Common myeloid progenitor, CD34-positive (primary cell): ENCODE data around the gene PMEPA1.
"Not testable (repeated sequence)": the region's sequence is repeated elsewhere in the genome, so short reads cannot be mapped to it uniquely, and the experiment has no call there.

Experiments
- CTCF ChIA-PET: fragments of 350-600 bp; sonication (Branson Sonifier 250); formaldehyde crosslinking; loops from one replicate; lab custom pipeline; 2021; ENCODE audit warnings: antibody characterized with exemption; lab: Charles Lee
- POLR2A ChIA-PET: fragments of 350-600 bp; sonication (Branson Sonifier 250); formaldehyde crosslinking; loops from one replicate; lab custom pipeline; 2021; ENCODE audit warnings: antibody characterized with exemption; lab: Charles Lee
- DNase-seq, 3 donors: peaks; one replicate each; pipeline versions ENCODE4 v3.0.0 to v3.0.0-alpha.2; 2013
- H3K27ac ChIP-seq, 2 experiments: 1 replicate in 1 of 2; 2 replicates in 1 of 2; pipeline ENCODE4 v1.7.0; 2013; ENCODE audit warnings: inconsistent platforms in 2 of 2, low read length in 2 of 2, mild to moderate bottlenecking in 2 of 2, low read depth in 1 of 2, moderate library complexity in 1 of 2; ENCODE audit not compliant: severe bottlenecking in 2 of 2, insufficient read depth in 1 of 2, poor library complexity in 1 of 2
- H3K27me3 ChIP-seq, 5 experiments: replicated peaks in 2 of 5; 1 replicate in 3 of 5; 2 replicates in 2 of 5; pipeline versions ENCODE4 v1.6.1 to v1.7.0; 2013; ENCODE audit warnings: low read length in 4 of 5, mild to moderate bottlenecking in 2 of 5, moderate library complexity in 2 of 5, inconsistent platforms in 1 of 5; ENCODE audit not compliant: insufficient read depth in 5 of 5, control insufficient read depth in 4 of 5
- H3K36me3 ChIP-seq, 4 experiments: 1 replicate in 2 of 4; 2 replicates in 2 of 4; pipeline versions ENCODE4 v1.6.1 to v1.7.0; 2013; ENCODE audit warnings: low read length in 3 of 4, control low read depth in 1 of 4, mild to moderate bottlenecking in 1 of 4; ENCODE audit not compliant: control insufficient read depth in 4 of 4, insufficient read depth in 4 of 4
- H3K4me1 ChIP-seq, 4 experiments: 1 replicate in 3 of 4; 2 replicates in 1 of 4; pipeline versions ENCODE4 v1.6.1 to v1.7.1; 2013; ENCODE audit warnings: low read length in 3 of 4, mild to moderate bottlenecking in 3 of 4, control low read depth in 1 of 4, inconsistent platforms in 1 of 4, moderate library complexity in 1 of 4; ENCODE audit not compliant: control insufficient read depth in 4 of 4, insufficient read depth in 4 of 4; ENCODE audit errors: control extremely low read depth in 1 of 4
- H3K4me3 ChIP-seq, 7 experiments: 1 replicate in 4 of 7; 2 replicates in 3 of 7; pipeline versions ENCODE4 v1.5.1 to v1.7.0; 2013; ENCODE audit warnings: mild to moderate bottlenecking in 7 of 7, low read length in 6 of 7, moderate library complexity in 6 of 7, inconsistent platforms in 2 of 7, low read depth in 2 of 7, control low read depth in 1 of 7; ENCODE audit not compliant: insufficient read depth in 4 of 7, control insufficient read depth in 1 of 7; ENCODE audit errors: extremely low read depth in 1 of 7
- H3K9me3 ChIP-seq, 5 experiments: 1 replicate in 4 of 5; 2 replicates in 1 of 5; pipeline versions ENCODE4 v1.6.1 to v1.7.1; 2013; ENCODE audit warnings: low read length in 4 of 5, mild to moderate bottlenecking in 2 of 5, inconsistent platforms in 1 of 5, low read depth in 1 of 5, moderate library complexity in 1 of 5; ENCODE audit not compliant: control insufficient read depth in 4 of 5, insufficient read depth in 2 of 5; ENCODE audit errors: control extremely low read depth in 1 of 5
- WGBS: methylation state at CpG from one replicate; pipeline ENCODE4 v1.1.5; 2013; ENCODE audit not compliant: insufficient coverage; 5-methylcytosine and 5-hydroxymethylcytosine counted together

Gene PMEPA1

DNA sequence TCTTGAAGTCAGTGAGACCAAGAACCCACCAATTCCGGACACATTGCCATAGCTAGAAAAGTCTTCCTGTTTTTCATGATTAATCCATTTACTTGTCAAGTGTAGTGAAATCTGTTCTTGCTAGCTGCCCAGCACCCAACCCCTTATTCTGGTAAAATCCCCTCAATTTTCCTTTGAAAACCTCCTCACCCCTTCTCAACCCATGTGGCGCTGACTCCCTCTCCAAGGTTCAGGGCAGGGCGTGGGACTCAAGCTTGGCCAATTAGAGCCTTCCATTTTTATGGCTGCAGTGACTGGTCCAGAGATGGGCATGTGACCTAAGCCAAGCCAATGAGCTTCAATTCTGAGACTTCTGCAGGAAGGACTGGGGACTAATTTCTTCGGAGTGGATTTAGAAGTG, 79.8 kb downstream of the PMEPA1 start:
- 8% methylated on average over 3 of the region's 4 CpGs for WGBS
- Histone ChIP-seq H3K4me1 (peaks cover 13 to 45% (median 32%) of the 10 kb centered on the region in 4 experiments), H3K9me3 (peaks cover 5 to 10% (median 5%) of the 10 kb centered on the region in 5 experiments), H3K27ac (peak overlapping the region in 1 of 2 experiments; percentile 18), H3K4me3 (peak overlapping the region in 5 of 7 experiments; percentile 23 to 69 (median 52)), H3K36me3 (no peaks in the 10 kb centered on the region), H3K27me3 (no peaks in the 10 kb centered on the region)
- POLR2A ChIA-PET, result interaction anchor here (0.6 to 1.0 kb wide), 2 partner anchors 11 to 445 kb away, joined by 3 to 4 read pairs; no protein-coding TSS in a partner anchor
- peak; percentile 58 to 80 (median 71) for DNase-seq
- CTCF ChIA-PET, result interaction anchor here (0.8 to 2.2 kb wide), 9 partner anchors 9 to 53 kb away, joined by 3 to 8 read pairs (median 3); no protein-coding TSS in a partner anchor

DNA sequence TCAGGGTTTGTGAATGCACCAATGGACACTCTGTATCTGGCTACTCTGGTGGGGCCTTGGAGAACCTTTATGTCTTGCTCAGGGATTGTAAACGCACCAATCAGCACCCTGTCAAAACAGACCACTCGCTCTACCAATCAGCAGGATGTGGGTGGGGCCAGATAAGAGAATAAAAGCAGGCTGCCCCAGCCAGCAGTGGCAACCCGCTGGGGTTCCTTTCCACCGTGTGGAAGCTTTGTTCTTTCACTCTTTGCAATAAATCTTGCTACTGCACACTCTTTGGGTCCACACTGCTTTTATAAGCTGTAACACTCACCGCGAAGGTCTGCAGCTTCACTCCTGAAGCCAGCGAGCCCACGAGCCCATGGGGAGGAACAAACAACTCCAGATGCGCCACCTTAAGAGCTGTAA, 80.3 kb downstream of the PMEPA1 start:
- peaks cover 13 to 45% (median 32%) of the 10 kb centered on the region in 4 experiments for H3K4me1 ChIP-seq
- CTCF ChIA-PET, result interaction anchor here (0.8 to 2.2 kb wide), 8 partner anchors 13 to 53 kb away, joined by 3 to 8 read pairs (median 4); no protein-coding TSS in a partner anchor
- WGBS, result 33% methylated on average over 3 of the region's 9 CpGs
- not testable (repeated sequence) for H3K27me3 ChIP-seq, DNase-seq, H3K36me3 ChIP-seq
- H3K27ac ChIP-seq, result peak overlapping the region in 1 of 2 experiments; percentile 18
- peaks cover 4 to 11% (median 8%) of the 10 kb centered on the region in 5 experiments for H3K9me3 ChIP-seq
- POLR2A ChIA-PET, result interaction anchor here (1.0 kb wide), 1 partner anchor 11 kb away, joined by 4 read pairs; no protein-coding TSS in a partner anchor
- H3K4me3 ChIP-seq, result peak overlapping the region in 6 of 7 experiments; percentile 23 to 69 (median 44)

DNA sequence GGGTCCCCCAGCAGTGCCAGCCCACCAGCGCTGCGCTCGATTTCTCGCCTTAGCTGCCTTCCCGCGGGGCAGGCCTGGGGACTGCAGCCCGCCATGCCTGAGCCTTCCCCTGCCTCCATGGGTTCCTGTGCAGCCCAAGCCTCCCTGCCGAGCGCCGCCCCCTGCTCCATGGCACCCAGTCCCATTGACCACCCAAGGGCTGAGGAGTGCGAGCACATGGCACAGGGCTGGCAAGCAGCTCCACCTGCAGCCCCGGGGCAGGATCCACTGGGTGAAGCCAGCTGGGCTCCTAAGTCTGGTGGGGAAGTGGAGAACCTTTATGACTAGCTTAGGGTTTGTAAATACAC, 80.9 kb downstream of the PMEPA1 start:
- peaks cover 13 to 45% (median 32%) of the 10 kb centered on the region in 4 experiments for H3K4me1 ChIP-seq
- H3K27me3 ChIP-seq, POLR2A ChIA-PET, H3K27ac ChIP-seq, DNase-seq, H3K36me3 ChIP-seq: not testable (repeated sequence)
- CTCF ChIA-PET, result interaction anchor here (1.3 to 2.2 kb wide), 3 partner anchors 14 to 54 kb away, joined by 3 to 5 read pairs (median 4); no protein-coding TSS in a partner anchor
- peaks cover 2 to 16% (median 9%) of the 10 kb centered on the region in 5 experiments for H3K9me3 ChIP-seq
- WGBS, result 97% methylated on average over 8 of the region's 12 CpGs
- peak overlapping the region in 3 of 7 experiments; percentile 10 to 69 (median 52) for H3K4me3 ChIP-seq

DNA sequence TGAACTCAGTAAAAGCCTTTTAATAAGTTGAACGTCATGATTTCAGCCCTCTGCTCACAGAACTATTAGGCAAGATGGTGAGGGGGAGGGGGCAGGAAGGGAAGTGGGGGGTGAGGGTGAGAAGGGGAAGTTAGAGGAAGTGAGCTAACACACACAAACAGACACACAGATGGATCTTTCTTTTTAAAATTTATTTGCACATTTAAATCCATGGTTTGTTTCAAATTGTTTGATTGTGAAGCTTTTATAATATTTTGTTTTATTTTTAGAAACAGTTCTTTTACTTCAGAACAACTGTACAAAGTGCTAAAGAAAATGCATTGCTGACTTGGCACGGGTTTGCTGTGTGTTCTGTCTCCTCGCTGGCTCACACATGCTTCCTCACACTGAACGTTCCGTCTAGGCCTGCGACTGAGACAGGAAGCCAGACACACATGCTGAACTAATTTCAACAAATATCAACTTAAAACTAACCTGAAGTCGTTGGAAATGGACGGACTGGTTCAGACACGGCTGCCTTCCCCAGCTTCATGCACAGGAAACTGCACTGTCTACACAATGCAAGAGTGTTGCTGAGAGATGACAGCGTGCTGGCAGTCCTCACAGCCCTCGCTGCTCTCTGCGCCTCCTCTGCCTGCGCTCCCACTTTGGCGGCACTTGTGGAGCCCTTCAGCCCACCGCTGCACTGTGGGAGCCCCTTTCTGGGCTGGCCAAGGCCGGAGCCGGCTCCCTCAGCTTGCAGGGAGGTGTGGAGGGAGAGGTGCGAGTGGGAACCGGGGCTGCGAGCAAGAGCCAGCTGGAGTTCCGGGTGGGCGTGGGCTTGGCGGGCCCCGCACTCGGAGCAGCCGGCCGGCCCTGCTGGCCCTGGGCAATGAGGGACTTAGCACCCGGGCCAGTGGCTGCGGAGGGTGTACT, 81.5 kb downstream of the PMEPA1 start:
- Histone ChIP-seq H3K4me3 (peak overlapping the region in 4 of 7 experiments; percentile 37 to 66 (median 50)), H3K27ac (peak overlapping the region in 1 of 2 experiments; percentile 68), H3K27me3 (no peaks in the 10 kb centered on the region)

DNA sequence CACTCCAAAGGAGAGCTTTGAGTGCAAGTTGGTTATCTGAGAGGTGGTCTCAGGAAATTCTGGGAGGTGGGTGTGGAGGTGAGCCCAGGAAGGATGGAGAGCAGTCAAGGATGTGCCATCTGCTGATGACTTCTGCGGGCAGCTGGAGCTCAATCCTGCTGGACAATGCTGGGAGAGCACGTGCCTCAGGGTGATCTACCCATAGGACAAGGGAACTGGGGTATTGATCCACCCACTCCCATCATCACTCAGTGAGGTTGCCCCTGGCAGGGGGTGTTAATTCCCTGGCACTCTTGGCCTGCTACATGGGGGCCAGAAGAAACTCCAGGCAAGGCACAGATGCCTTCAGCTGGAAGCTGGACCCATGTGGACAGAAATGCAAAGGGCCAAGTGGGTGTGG, 82.5 kb downstream of the PMEPA1 start:
- POLR2A ChIA-PET, result no interaction called here

More for the DNA sequence above, 81.5 kb downstream of the PMEPA1 start:
- CTCF ChIA-PET, result interaction anchor here (0.6 to 1.4 kb wide), 3 partner anchors 53 to 458 kb away, joined by 3 to 4 read pairs (median 3); no protein-coding TSS in a partner anchor
- 40% methylated on average over 10 of the region's 29 CpGs for WGBS
- Histone ChIP-seq H3K9me3 (peaks cover 2 to 18% (median 9%) of the 10 kb centered on the region in 5 experiments), H3K36me3 (peaks cover 0 to 13% (median 2%) of the 10 kb centered on the region in 4 experiments), H3K4me1 (peaks cover 13 to 45% (median 32%) of the 10 kb centered on the region in 4 experiments)
- DNase-seq, result peak; percentile 85 to 94 (median 94)
- POLR2A ChIA-PET, result interaction anchor here (0.7 kb wide), 1 partner anchor 9 kb away, joined by 3 read pairs; no protein-coding TSS in a partner anchor

DNA sequence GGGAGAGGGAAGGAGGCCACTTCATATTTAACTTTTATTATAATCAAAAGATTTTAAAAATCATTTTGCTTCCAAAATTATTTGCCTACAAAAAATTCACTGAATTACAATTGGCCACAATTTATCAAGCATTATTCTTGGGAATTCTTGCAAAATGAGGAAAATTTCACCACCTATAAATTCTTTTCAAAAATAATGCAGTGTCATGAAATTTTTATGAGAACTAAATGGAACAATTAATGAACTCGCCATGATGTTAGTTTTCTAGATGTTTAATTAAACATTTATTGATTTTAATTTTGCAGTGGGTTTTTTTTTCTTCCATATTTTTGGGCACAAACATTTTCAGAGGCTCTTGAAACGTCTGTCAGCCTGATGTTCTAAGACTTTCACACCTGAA, 83.8 kb downstream of the PMEPA1 start:
- Histone ChIP-seq H3K27me3 (no peaks in the 10 kb centered on the region), H3K27ac (no peak overlapping the region), H3K9me3 (peaks cover 2 to 18% (median 9%) of the 10 kb centered on the region in 5 experiments), H3K4me3 (no peak overlapping the region), H3K4me1 (peaks cover 17 to 52% (median 40%) of the 10 kb centered on the region in 4 experiments), H3K36me3 (peaks cover 0 to 13% (median 2%) of the 10 kb centered on the region in 4 experiments)
- 88% methylated on average over 1 of the region's 2 CpGs for WGBS
- ChIA-PET POLR2A (no interaction called here), CTCF (no interaction called here)
- DNase-seq, result no peak

More for the DNA sequence above, 82.5 kb downstream of the PMEPA1 start:
- Histone ChIP-seq H3K4me3 (peak overlapping the region in 4 of 7 experiments; percentile 7 to 66 (median 42)), H3K9me3 (peaks cover 2 to 18% (median 9%) of the 10 kb centered on the region in 5 experiments), H3K4me1 (peaks cover 13 to 45% (median 32%) of the 10 kb centered on the region in 4 experiments), H3K36me3 (peaks cover 0 to 13% (median 2%) of the 10 kb centered on the region in 4 experiments), H3K27ac (peak overlapping the region in 1 of 2 experiments; percentile 0), H3K27me3 (no peaks in the 10 kb centered on the region)
- CTCF ChIA-PET, result interaction anchor here (0.8 to 1.4 kb wide), 5 partner anchors 8 to 582 kb away, joined by 3 to 4 read pairs (median 3); no protein-coding TSS in a partner anchor
- 82% methylated on average over 2 of the region's 2 CpGs for WGBS
- no peak for DNase-seq
